ENCODE data around the gene SMAD3. TPM values are rescaled to one million over a fixed set of nuclear protein-coding genes. Genes with fewer than 3 reads are reported as not detected.

Gene SMAD3
- total and polyA plus RNA-seq, 10 of the 15 experiments (the other 5 are each of a cell fraction or from before 2014, with no cell fraction given) = 5.6 to 43.2 (median 16.0) TPM

- SMC1A ChIA-PET (ENCODE audit: uncharacterized antibody, unreplicated experiment) = interaction anchor here (0.8 to 14.8 kb wide), 20 partner anchors 9 to 192 kb away, joined by 3 to 179 read pairs (median 4); no protein-coding TSS in a partner anchor
- RAD21 ChIA-PET (ENCODE audit: unreplicated experiment) = interaction anchor here (0.9 to 1.8 kb wide), 7 partner anchors 17 to 58 kb away, joined by 3 to 9 read pairs (median 4); no protein-coding TSS in a partner anchor
- Histone ChIP-seq H3K79me2 (ENCODE audit: control insufficient read depth, insufficient read depth, low read length) (peaks cover 70% of the 10 kb centered on the region), H3K27me3 (replicated peaks in 1 of 2; ENCODE audit: control insufficient read depth in 2 of 2, insufficient read depth in 2 of 2, low read length in 1 of 2) (no peaks in the 10 kb centered on the region), H3K9me3 (replicated peaks; ENCODE audit: control insufficient read depth, insufficient read depth, low read length) (no peaks in the 10 kb centered on the region), H3K4me1 (ENCODE audit: control insufficient read depth, insufficient read depth, low read length) (peaks cover 49% of the 10 kb centered on the region), H4K20me1 (ENCODE audit: control insufficient read depth, insufficient read depth) (peaks cover 6% of the 10 kb centered on the region; the same call in 1 of the 2 replicates), H3K4me2 (ENCODE audit: control insufficient read depth, insufficient read depth) (peak overlapping the region; percentile 20; the same call in 1 of the 2 replicates), H3K4me3 (no peak overlapping the region), H3K36me3 (ENCODE audit: control insufficient read depth in 2 of 2, insufficient read depth in 2 of 2, low read length in 1 of 2) (no peaks in the 10 kb centered on the region; a peak in 1 of 4 replicates), H2AFZ (ENCODE audit: control insufficient read depth, low read depth, low read length) (no peak overlapping the region), H3K9ac (ENCODE audit: control insufficient read depth, insufficient read depth, low read length) (no peak overlapping the region), H3K27ac (ENCODE audit: control insufficient read depth, insufficient read depth) (peak overlapping the region; percentile 38; the same call in 1 of the 2 replicates)
- WGBS (ENCODE audit: insufficient coverage, insufficient replicate concordance, low lambda C conversion rate, missing lambda C conversion rate) = 94% methylated on average over 11 of the region's 11 CpGs
- ATAC-seq (no peak), DNase-seq (ENCODE audit: low read depth, low spot score) (no peak), FAIRE-seq (no peak)
- CTCF ChIA-PET = interaction anchor here (1.0 to 1.6 kb wide), 3 partner anchors 9 to 70 kb away, joined by 3 to 6 read pairs (median 3); no protein-coding TSS in a partner anchor
- POLR2A ChIA-PET = interaction anchor here (0.6 to 1.7 kb wide), 7 partner anchors 10 to 55 kb away, joined by 3 to 6 read pairs (median 4); no protein-coding TSS in a partner anchor
- in situ Hi-C loops (cut with MboI) (no loop called here), intact Hi-C loops (cut with micrococcal nuclease; ENCODE audit: unreplicated experiment) (no loop called here)
- no TSS peak for BruUV-seq (replicated peaks)
- TF ChIP-seq CEBPZ (IDR thresholded peaks at IDR 0.05; ENCODE audit: low read depth, low read length) (no peak), ATF3 (IDR thresholded peaks at IDR 0.05; ENCODE audit: borderline replicate concordance, extremely low read depth, low read depth, low read length) (no peak), EGR1 (IDR thresholded peaks at IDR 0.05; ENCODE audit: borderline replicate concordance in 1 of 2, low read depth in 2 of 2, low read length in 2 of 2) (no peak), MXI1 (IDR thresholded peaks at IDR 0.05; ENCODE audit: low read depth, low read length) (no peak), ZBTB40 (IDR thresholded peaks at IDR 0.05; ENCODE audit: borderline replicate concordance) (no peak), SPI1 (IDR thresholded peaks at IDR 0.05; ENCODE audit: borderline replicate concordance, insufficient read depth, low read depth, low read length) (no peak), RAD51 (IDR thresholded peaks at IDR 0.05) (no peak), RELA (IDR thresholded peaks at IDR 0.05; ENCODE audit: borderline replicate concordance, partially characterized antibody) (no peak)
These were observed 73.8 kb downstream of the SMAD3 start for GRCh38 chr15:67138891-67139855.
